ENCODE measurements around the gene SASS6.

- TF ChIP-seq POLR2A (IDR thresholded peaks at IDR 0.05) (peak; percentile 35 to 92), CTCF (IDR thresholded peaks at IDR 0.05) (no peak)
Measured at GRCh38 chr1:100037927-100038659, 94.6 kb downstream of the SASS6 start.
